ENCODE data around the gene TMEM191B.
"Not testable (repeated sequence)": the region's sequence is repeated elsewhere in the genome, so short reads cannot be mapped to it uniquely, and the experiment has no call there.

GRCh38 chr22:18560099-18560974, 32.7 kb downstream of the TMEM191B start:
- TF ChIP-seq CTCF, POLR2A, POLR2AphosphoS5 (IDR thresholded peaks at IDR 0.05): not testable (repeated sequence)
